Measurements from ENCODE around the gene PTPRF.

GRCh38 chr1:43619996-43620920 lies 89.6 kb downstream of the PTPRF start:
- TF ChIP-seq POLR2A (IDR thresholded peaks at IDR 0.05; ENCODE audit: low read depth, low read length) = no peak
- TF ChIP-seq POLR2AphosphoS5 (IDR thresholded peaks at IDR 0.05; ENCODE audit: low read depth, low read length) = no peak
